ENCODE data around the gene CCDC69. TPM values are rescaled to one million over a fixed set of nuclear protein-coding genes. Genes with fewer than 3 reads are reported as not detected.
"Not testable (repeated sequence)": the region's sequence is repeated elsewhere in the genome, so short reads cannot be mapped to it uniquely, and the experiment has no call there.

CCDC69 gene
- total RNA-seq, 2 experiments from 2014 or later, result 36.6 to 38.7 TPM

GRCh38 chr5:151250346-151251000 lies 26.6 kb upstream of the CCDC69 start:
- POLR2A ChIA-PET, result interaction anchor here (0.7 to 0.8 kb wide), 3 partner anchors 12 to 39 kb away, joined by 3 to 4 read pairs (median 3); no protein-coding TSS in a partner anchor

GRCh38 chr5:151249281-151249680 lies 25.4 kb upstream of the CCDC69 start:
- CTCF ChIA-PET, result interaction anchor here (1.3 to 1.5 kb wide), 3 partner anchors 11 to 201 kb away, joined by 3 to 5 read pairs (median 4); partner anchors contain the start of gene CCDC69

More at GRCh38 chr5:151250346-151251000, 26.6 kb upstream of the CCDC69 start:
- CTCF ChIA-PET, result interaction anchor here (0.6 to 1.5 kb wide), 5 partner anchors 12 to 1487 kb away, joined by 3 to 5 read pairs (median 4); partner anchors contain the start of gene CCDC69

GRCh38 chr5:151248651-151249050 lies 24.8 kb upstream of the CCDC69 start:
- ChIA-PET CTCF (interaction anchor here (0.9 to 1.4 kb wide), 2 partner anchors 10 to 24 kb away, joined by 3 to 5 read pairs; partner anchors contain the start of gene CCDC69), POLR2A (no interaction called here)

More at GRCh38 chr5:151249281-151249680, 25.4 kb upstream of the CCDC69 start:
- POLR2A ChIA-PET, result no interaction called here

GRCh38 chr5:151245680-151246219 lies 21.9 kb upstream of the CCDC69 start:
- POLR2A ChIA-PET, result no interaction called here
- CTCF ChIA-PET, result interaction anchor here (0.7 kb wide), 1 partner anchor 680 kb away, joined by 4 read pairs; no protein-coding TSS in a partner anchor

GRCh38 chr5:151244206-151244605 lies 20.3 kb upstream of the CCDC69 start:
- CTCF ChIA-PET, result no interaction called here
- POLR2A ChIA-PET, result no interaction called here

- CTCF ChIA-PET, result no interaction called here
- POLR2A ChIA-PET, result no interaction called here
Measured at GRCh38 chr5:151243564-151243963, 19.7 kb upstream of the CCDC69 start.

- ChIA-PET CTCF (no interaction called here), POLR2A (interaction anchor here (1.4 kb wide), 1 partner anchor 10 kb away, joined by 5 read pairs; the partner anchor contains the start of gene GM2A)
Measured at GRCh38 chr5:151243127-151243526, 19.2 kb upstream of the CCDC69 start.

- POLR2A ChIA-PET, result no interaction called here
- CTCF ChIA-PET, result interaction anchor here (0.6 to 2.7 kb wide), 5 partner anchors 12 to 190 kb away, joined by 3 to 6 read pairs (median 4); partner anchors contain the start of gene GM2A
Measured at GRCh38 chr5:151240924-151241635, 17.2 kb upstream of the CCDC69 start.

GRCh38 chr5:151240268-151240835 lies 16.5 kb upstream of the CCDC69 start:
- CTCF ChIA-PET, result interaction anchor here (0.9 to 2.7 kb wide), 4 partner anchors 27 to 114 kb away, joined by 4 to 6 read pairs (median 5); no protein-coding TSS in a partner anchor
- POLR2A ChIA-PET, result not testable (repeated sequence)

- CTCF ChIA-PET, result interaction anchor here (0.7 to 5.6 kb wide), 17 partner anchors 9 to 124 kb away, joined by 3 to 43 read pairs (median 5); partner anchors contain the start of genes CCDC69 and GM2A
- POLR2A ChIA-PET, result interaction anchor here (1.2 kb wide), 2 partner anchors 15 to 17 kb away, joined by 4 to 5 read pairs; partner anchors contain the start of gene CCDC69
Measured at GRCh38 chr5:151239237-151239861, 15.5 kb upstream of the CCDC69 start.

- ChIA-PET POLR2A (interaction anchor here (0.6 to 1.2 kb wide), 3 partner anchors 12 to 16 kb away, joined by 4 to 5 read pairs (median 4); partner anchors contain the start of gene CCDC69), CTCF (interaction anchor here (0.7 to 5.6 kb wide), 17 partner anchors 8 to 123 kb away, joined by 3 to 43 read pairs (median 5); partner anchors contain the start of genes CCDC69 and GM2A)
Measured at GRCh38 chr5:151238303-151238741, 14.4 kb upstream of the CCDC69 start.

GRCh38 chr5:151237685-151238084 lies 13.8 kb upstream of the CCDC69 start:
- ChIA-PET CTCF (interaction anchor here (1.0 to 5.6 kb wide), 9 partner anchors 8 to 122 kb away, joined by 3 to 43 read pairs (median 7); partner anchors contain the start of gene CCDC69), POLR2A (interaction anchor here (0.6 kb wide), 1 partner anchor 13 kb away, joined by 4 read pairs; no protein-coding TSS in a partner anchor)

GRCh38 chr5:151236888-151237287 lies 13.0 kb upstream of the CCDC69 start:
- ChIA-PET CTCF (interaction anchor here (0.7 to 5.6 kb wide), 3 partner anchors 13 to 479 kb away, joined by 3 to 43 read pairs (median 14); partner anchors contain the start of gene CCDC69), POLR2A (no interaction called here)

- ChIA-PET POLR2A (interaction anchor here (0.7 to 1.4 kb wide), 2 partner anchors 11 to 17 kb away, joined by 4 to 8 read pairs; partner anchors contain the start of gene CCDC69), CTCF (interaction anchor here (0.9 to 5.6 kb wide), 4 partner anchors 12 to 109 kb away, joined by 4 to 43 read pairs (median 4); partner anchors contain the start of gene CCDC69)
Measured at GRCh38 chr5:151235239-151235571, 11.3 kb upstream of the CCDC69 start.

GRCh38 chr5:151234476-151235238 lies 10.8 kb upstream of the CCDC69 start:
- POLR2A ChIA-PET, result interaction anchor here (1.4 kb wide), 1 partner anchor 10 kb away, joined by 8 read pairs; the partner anchor contains the start of gene CCDC69
- CTCF ChIA-PET, result interaction anchor here (0.9 to 5.6 kb wide), 5 partner anchors 11 to 108 kb away, joined by 3 to 43 read pairs (median 4); partner anchors contain the start of gene CCDC69

- ChIA-PET POLR2A (interaction anchor here (1.4 kb wide), 1 partner anchor 9 kb away, joined by 8 read pairs; the partner anchor contains the start of gene CCDC69), CTCF (interaction anchor here (1.9 kb wide), 1 partner anchor 22 kb away, joined by 5 read pairs; no protein-coding TSS in a partner anchor)
Measured at GRCh38 chr5:151233616-151234085, 9.8 kb upstream of the CCDC69 start.

- CTCF ChIA-PET, result interaction anchor here (0.7 kb wide), 1 partner anchor 115 kb away, joined by 3 read pairs; no protein-coding TSS in a partner anchor
- POLR2A ChIA-PET, result no interaction called here
Measured at GRCh38 chr5:151231359-151231758, 7.5 kb upstream of the CCDC69 start.

Data from activated CD8-positive, alpha-beta memory T cell treated with anti-CD3 and anti-CD28 coated beads for 36 hours (primary cell).